Limb (tissue), 2 donors: ENCODE data around the gene LPCAT4.
A peak's percentile ranks its signal among the peaks of the same experiment; 100 is the strongest.
"Not testable (repeated sequence)": the region's sequence is repeated elsewhere in the genome, so short reads cannot be mapped to it uniquely, and the experiment has no call there.

Experiments used
- DNase-seq, 2 donors: peaks; one replicate each; pipeline ENCODE4 v3.0.0-alpha.2; 2016; ENCODE audit errors: extremely low spot score in 2 of 2

LPCAT4 gene

DNA sequence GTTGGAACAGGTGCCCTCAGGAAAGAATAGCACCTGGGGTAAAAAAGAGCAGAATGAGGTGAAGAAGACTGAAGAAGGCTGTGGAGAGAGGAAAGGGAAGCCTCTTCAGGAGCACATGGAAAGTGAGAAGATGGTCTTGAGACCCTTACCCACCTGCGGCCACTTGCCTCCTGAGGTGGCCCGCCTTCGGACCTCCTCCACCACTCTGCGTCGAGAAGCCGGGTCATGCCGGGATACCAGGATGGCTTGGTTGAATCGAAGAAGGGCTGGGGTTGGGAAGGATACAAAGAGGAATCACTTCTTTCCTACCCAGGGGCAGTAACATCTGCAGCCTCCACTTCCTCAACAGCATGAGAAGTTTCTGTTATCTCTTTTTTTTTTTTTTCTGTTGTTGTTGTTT, 3.0 kb downstream of the LPCAT4 start:
- no peak for DNase-seq

DNA sequence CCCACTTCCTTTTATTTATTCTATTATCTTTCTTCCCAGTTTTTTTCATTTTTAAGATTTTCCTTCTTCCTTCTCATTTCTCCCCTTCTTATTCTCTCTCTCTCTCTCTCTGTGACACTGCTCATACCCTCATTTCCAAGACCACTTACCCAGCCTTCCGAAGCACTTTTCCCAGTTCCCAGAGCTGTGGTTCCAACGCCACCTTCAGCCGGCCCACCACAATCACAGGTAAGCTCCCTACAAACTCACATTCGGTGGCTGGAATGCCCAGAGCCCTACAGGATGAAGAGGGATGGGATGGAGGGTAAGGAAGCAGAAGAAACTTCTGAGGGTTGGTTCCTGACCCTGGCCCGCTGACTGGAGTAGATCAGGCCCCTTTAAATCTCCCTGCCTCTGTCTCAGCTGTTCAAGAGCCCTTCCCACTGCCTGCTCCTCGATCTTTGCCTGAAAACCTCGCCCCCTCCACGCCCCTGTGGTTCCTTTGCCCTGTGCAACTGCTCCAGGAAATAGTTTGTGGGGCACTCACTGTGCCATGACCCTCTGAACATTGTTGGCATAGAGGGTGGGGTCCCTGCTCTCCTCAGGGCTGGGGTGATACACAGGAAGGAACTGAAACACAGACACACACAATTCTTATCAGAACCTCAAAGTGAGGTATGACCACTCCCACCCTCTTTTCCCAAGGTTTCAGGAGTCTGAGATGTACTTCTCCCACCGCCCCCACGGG, 4.8 kb downstream of the LPCAT4 start:
- DNase-seq, result no peak

DNA sequence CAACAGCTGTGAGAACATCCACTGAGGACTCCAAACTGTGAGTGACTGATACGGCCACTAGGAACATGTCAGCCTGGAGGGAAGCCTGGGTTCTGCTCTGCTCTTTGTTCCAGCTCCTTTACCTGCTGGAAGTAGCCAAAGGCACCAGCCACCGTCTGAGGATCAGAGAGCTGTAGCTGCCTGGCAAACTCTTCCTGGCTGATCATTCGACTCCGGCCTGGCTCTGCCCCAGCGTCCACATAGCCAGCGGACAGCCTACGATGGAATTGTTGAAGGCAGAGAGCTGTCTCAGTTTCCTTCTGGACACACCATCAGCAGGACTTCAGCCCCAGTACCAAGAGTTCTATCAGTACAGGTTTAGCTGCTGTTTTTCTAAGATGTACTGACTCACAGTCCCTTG, 5.7 kb downstream of the LPCAT4 start:
- no peak for DNase-seq

DNA sequence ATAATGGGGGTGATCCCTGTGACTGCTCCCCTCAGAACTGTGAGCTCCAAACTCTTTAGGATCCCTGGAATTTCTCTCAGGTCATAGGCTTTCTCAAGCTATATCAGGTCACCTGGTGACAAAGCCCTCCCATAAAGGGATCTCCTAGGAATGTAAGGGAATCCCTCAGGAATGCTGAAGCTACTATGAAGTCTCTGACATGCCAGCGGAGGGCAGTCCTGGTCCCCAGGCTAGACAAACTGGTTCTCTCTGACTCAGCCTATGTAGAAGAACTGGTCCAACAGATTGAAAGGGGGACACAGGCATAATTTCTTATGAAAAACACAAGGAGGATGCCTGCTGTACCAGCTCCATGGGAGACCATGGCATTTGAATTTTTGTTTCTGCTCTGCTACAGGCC, 6.7 kb downstream of the LPCAT4 start:
- DNase-seq, result no peak

DNA sequence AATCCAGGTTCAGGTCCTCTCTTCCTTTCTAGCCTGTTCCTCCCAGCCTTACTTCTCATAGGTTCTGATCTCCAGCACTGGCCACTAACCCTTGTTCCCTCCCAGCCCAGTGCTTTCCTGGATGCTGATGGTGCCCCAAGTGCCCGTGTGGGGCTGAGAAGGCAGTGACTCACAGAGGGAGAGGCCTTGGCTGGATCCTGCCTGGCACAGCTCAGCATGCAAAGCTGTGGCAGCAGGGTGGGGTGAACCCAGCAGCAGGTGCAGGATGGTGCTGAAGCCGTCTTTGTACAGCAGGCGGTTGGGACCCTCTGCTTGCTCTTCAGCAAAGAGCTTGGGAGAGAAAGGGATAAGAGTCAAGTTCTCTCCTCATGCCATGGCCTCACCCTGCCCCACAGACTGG, 7.6 kb downstream of the LPCAT4 start:
- DNase-seq, result no peak

DNA sequence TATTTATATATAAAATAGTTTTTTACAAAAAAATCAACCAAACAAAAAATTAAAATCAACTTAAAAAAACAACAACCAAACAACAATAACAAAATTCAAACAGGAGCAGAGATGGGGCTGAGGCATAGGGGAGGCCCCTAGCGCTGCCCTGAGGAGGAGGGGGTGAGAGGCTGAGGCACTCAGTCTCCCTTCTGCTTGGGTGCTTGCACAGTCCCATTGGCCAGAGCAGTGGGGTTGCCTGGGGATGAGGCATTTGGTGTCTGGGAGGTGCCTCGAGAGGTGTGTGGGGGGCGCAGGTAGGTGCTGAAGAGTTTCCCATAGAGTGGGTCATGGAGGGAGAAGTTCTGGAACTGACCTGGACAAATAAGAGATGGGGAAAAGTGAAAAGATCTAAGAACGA, 8.0 kb downstream of the LPCAT4 start:
- no peak for DNase-seq

DNA sequence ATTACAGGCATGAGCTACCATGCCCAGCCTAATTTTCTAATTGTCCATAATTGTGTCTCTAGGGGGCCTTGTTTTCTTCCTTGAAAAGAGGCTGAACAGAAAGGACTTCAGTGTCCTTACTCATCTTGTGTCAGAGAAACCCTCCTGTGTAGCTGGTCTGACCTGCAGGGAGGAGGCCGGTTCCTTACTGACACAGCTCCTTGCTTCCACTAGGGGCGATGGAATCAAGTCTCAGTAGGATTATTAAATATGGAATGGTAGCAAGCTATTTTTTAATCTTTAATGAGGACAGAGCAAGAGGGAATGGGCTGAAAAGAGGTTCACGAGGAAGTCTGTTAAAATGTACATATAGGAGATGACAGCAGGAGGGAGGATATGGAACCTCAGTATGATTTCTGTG, 8.6 kb downstream of the LPCAT4 start:
- no peak for DNase-seq

DNA sequence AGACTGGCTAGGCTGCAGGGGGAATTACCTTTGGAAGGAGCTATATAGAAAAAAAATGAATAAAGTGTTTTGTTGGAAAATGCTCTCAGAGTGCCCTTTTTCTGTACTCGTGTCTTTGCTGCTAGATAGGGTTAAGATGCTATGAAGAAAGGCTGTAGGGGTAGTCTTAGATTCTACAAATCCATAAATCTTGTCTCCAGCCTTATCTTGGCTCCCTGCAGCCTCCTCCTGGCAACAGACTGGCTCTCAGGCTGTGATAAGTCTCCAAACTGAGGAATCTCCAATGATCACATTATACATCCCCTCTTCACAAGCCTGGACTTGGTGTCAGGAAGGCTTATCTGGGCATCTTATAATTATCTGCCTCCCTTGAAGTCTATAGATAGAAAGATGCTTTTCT, 9.3 kb downstream of the LPCAT4 start:
- DNase-seq, result no peak

DNA sequence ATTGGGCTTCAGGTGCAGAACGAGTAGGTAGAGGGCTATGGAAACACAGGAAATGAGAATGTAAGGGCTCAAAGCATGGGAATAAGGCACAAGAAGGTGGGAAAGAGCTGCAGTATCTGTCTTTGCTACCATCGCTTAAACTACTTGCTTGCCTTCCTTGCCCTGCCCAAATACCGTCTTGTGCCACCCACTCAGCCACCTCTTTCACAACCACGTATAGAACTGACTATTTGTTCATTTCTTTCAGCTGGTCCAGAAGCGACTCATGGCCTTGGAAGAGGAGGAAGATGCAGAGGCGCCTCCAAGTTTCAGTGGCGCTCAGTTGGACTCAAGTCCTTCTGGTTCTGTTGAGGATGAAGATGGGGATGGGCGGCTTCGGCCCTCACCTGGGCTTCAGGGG, 11.8 kb downstream of the LPCAT4 start:
- no peak for DNase-seq

DNA sequence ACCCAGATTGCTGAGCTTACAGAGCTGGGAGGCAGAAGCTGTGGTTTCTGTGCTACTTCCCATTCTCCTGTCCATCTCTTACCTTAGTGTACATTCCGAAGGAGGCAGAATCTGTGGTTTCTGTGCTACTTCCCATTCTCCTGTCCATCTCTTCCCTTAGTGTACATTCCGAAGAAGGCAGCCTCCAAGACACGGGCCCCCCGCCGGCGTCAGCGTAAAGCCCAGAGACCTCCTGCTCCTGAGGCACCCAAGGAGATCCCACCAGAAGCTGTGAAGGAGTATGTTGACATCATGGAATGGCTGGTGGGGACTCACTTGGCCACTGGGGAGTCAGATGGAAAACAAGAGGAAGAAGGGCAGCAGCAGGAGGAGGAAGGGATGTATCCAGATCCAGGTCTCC, 12.7 kb downstream of the LPCAT4 start:
- DNase-seq, result no peak

DNA sequence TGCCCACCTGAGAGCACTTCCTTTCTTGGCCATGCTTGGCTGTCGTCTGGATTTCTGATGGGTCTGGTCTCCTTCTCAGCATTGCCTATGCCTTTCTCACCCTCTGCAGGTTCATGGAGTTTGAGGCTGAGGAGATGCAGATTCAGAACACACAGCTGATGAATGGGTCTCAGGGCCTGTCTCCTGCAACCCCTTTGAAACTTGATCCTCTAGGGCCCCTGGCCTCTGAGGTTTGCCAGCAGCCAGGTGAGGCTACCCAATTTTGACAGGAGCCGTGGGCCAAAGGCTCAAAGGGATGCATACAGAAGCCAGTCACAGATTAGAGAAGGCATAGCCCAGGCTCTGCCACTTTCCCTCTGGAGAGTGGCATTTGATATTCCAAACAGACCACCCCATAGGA, 13.4 kb downstream of the LPCAT4 start:
- DNase-seq, result no peak

DNA sequence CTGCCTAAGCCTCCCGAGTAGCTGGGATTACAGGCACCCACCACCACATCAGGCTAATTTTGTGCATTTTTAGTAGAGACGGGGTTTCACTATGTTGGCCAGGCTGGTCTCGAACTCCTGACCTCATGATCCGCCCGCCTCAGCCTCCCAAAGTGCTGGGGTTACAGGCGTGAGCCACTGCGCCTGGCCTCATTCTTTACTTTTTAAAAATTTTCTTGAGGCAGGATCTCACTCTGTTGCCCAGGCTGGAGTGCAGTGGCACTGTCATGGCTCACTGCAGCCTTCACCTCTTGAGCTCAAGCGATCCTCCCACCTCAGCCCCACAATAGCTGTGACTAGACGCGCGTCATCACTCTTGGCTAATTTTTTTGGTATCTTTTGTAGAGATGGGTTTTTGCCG, 14.0 kb downstream of the LPCAT4 start:
- DNase-seq, result not testable (repeated sequence)

DNA sequence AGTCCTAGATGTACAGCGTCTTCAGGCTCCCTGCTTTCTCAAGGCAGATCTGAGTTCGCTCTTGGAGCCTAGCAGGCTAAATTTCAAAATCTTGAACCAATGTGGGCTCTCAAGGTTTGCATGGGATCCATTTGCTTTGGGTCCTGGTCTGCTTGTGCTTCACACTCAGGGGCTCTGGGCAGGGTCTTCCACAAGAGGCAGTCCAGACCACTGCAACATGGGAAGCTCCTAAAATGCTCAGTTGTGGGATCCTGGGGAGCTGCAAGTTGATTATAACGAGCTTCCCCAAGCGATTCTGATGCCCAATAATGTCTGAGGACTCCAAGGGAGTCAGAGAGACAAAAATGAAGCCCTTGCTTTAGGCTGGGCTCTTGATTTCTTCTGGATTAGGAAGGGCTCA, 17.2 kb downstream of the LPCAT4 start:
- DNase-seq, result no peak

DNA sequence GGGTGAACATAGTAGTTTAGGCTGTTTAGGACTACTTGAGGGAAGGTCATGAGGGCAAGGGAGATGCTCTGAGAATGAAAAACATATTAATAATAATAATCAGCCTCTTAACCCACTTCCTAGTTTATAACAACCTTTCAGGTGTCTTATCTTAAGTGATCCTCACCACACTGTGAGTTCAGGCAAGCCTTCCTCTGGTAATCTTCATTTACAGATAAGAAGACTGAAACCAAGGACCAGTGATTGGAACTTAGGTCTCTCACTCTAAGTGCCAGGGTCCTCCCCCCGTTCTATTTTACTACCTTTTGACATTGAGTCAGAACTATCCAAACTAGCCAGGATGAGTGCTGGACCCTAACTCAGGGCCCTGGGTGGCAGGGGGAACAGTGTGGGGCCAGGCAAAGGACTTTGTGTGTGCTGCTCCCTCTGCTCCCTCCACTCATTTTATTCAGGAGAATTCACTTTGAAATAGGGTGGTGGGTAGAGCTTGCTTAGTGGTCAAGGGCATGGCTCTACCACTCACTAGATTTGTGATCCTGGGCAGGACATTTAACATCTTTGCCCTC, 18.2 kb downstream of the LPCAT4 start:
- no peak for DNase-seq

DNA sequence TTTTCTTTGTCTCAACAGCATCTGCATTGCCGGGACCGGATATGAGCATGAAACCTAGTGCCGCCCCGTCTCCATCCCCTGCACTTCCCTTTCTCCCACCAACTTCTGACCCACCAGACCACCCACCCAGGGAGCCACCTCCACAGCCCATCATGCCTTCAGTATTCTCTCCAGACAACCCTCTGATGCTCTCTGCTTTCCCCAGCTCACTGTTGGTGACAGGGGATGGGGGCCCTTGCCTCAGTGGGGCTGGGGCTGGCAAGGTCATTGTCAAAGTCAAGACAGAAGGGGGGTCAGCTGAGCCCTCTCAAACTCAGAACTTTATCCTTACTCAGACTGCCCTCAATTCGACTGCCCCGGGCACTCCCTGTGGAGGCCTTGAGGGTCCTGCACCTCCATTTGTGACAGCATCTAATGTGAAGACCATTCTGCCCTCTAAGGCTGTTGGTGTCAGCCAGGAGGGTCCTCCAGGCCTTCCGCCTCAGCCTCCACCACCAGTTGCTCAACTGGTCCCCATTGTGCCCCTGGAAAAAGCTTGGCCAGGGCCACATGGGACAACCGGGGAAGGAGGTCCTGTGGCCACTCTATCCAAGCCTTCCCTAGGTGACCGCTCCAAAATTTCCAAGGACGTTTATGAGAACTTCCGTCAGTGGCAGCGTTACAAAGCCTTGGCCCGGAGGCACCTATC, 18.9 kb downstream of the LPCAT4 start:
- DNase-seq, result no peak

DNA sequence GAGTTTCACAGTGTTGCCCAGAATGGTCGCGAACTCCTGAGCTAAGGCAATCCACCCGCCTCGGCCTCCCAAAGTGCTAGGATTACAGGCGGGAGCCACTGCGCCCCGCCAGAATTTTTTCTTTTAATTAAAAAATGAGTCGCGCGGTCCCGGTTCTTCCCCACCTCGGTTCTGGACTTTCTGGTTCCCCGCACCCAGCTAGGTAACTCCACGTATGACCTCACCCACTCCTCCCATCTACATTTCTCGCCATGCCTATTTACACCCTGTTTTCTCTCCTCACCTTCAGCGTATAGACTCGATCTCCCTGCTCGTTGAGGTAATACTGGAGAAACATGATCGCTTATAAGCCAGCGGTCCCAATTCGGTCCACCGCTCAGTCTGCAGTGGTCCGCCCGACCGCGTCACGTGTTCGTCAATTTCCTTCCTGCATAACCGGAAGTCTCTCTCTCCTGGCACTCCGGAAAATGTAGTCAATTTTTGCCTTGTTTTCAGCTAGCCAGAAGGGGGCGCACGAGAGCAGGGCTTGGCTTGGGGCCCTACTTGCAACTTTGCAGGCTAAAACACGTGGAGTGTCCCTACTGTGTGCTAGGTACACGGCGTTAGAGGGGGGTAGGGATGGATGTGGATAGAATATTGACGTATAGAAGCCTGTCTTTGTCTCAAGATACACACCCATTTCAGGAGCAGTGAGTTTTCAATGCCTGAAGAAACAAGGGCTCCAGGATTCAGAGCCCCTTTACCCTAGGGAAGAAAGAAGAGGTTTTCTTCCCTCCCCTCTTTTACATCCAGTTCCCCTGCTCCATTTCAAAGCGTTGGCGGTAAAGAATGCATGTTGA, 24.0 kb downstream of the LPCAT4 start, which contains the start of the genes NOP10 and NUTM1:
Gene NOP10 (minus strand): TSS at position 400 of the 839 bp plus-strand sequence. CDS start 63 bp downstream, at position 337.
Gene NUTM1 (plus strand): TSS at position 579 of the 839 bp plus-strand sequence. CDS start 382 bp downstream, outside the sequence.
- DNase-seq, result peak; percentile 93 to 94

DNA sequence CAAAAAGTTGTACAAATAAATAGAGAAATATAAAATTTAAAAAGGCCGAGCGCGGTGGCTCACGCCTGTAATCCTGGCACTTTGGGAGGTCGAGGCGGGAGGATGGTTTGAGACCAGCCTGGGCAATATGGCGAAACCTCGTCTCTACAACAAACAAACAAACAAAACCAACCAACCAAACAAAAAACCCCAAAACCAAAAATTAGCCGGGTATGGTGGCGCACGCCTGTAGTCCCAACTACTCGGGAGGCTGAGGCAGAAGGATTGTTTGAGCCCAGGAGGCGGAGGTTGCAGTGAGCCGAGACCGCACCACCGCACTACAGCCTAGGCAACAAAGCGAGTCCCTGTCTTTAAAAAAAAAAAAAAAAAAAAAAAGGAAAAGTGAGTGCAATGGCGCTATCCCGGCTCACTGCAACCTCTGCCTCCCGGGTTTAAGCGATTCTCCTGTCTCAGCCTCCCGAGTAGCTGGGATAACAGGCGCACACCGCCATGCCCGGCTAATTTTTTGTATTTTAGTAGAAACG, 24.7 kb downstream of the LPCAT4 start:
- not testable (repeated sequence) for DNase-seq

DNA sequence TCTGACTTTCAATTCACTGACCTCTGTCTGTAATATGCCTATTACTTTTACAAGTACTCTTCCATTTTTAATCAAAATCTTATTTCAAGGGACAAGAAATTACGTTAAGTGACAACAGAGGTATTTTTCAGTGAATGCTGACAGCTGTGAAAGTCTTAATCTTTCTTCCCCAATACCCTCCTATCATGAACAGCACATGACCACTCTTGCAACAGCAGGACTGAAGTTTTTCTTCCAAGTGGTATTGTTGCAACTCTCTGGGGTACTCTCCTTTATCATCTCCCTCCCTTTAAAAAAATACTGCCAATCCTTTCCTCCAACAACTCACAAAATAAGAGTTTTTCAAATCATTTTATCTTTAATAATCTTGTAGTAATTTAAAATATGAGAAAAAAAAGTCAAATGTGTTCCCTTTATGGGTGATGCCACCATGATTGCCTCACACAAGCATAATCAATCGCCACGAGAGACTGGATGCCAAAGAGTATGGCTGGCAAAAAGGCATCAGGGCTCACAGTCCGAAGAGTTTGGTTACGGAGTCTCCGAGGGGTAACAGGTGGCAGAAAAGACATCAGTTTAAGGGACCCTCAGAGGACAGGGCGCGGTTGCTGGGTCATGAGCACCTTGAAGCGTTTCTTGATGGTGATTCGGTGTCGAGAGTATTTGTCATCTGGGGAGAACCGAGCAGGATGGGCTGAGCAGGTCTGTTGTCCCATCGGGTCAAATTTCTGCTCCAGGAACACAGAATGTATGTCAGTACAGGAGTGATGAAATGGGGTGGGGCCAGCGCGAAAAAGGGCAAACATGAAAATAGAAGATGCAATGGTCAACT, 25.4 kb downstream of the LPCAT4 start:
- DNase-seq, result no peak

DNA sequence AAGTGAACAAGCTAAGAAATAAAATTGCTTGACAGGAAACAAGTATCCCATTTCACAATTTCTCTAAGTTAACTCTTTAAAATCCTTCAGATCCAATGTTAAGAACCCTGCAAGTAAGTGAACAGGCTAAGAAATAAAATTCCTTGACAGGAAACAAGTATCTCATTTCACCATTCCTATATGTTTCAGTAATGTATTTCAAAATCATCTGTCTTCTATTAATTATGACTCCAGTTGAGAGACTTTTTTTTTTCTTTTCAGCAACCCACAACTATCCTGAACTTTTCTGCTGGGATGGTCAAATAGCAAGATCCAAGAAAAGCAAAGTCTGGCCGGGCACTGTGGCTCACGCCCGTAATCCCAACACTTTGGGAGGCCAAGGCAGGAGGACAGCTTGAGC, 27.1 kb downstream of the LPCAT4 start:
- no peak for DNase-seq

DNA sequence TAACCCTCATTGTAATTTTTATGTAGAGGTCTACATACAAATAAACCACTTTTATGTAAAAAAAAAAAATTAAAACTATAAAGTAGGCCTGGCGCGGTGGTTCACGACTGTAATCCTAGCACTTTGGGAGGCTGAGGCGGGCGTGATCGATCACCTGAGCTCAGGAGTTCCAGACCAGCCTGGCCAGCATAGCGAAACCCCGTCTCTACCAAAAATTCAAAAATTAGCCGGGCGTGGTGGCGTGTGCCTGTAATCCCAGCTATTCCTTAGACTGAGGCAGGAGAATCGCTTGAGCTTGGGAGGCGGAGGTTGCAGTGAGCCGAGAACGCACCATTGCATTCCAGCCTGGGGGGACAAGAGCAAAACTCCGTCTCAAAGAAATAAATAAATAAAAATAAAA, 28.6 kb downstream of the LPCAT4 start:
- no peak for DNase-seq
